ENCODE measurements around the gene RAB3GAP1.
"Not testable (repeated sequence)": the region's sequence is repeated elsewhere in the genome, so short reads cannot be mapped to it uniquely, and the experiment has no call there.

The RAB3GAP1 gene

DNA sequence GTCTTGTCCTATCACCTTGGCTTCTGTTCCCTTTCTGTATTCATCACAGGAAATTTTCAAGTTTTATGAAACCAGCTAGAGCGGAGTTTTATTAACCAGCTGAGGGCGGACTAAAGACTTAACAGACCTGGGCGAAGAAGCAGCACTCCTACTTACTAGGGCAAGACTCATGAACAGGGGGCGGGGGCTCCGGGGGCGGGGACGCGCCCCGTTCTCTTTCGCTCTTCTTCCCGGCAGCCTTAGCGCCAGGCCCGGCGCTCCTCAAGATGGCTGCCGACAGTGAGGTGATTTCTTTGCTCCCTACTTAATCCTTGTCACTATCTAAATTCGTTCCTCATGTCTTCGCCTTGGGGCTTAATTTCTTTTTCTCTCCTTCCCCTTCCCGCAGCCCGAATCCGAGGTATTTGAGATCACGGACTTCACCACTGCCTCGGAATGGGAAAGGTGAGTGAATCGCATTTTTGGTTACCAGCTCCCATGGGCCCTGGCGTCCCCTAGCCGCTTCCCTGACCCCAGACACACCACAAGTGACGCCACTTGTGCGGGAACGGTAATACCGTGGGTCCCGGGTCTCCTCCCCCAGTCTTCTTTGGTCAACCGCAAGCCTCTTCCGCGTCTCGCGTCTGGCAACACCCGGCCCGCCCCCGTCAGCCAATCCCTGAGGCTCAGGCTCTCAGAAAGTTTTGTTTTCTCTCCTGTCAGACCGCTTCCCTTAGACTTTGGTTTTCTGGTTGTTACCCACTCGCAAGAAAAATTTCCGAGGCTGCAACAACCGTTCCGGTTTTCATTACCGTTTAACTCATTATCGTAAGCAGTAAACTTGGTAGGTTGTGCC, at the start of gene RAB3GAP1:
Gene RAB3GAP1 (plus strand): TSS at position 251 of the 835 bp plus-strand sequence. CDS start 16 bp downstream, at position 267.
- DNase-seq (ENCODE audit: low read depth, low spot score), result peak; percentile 73

DNA sequence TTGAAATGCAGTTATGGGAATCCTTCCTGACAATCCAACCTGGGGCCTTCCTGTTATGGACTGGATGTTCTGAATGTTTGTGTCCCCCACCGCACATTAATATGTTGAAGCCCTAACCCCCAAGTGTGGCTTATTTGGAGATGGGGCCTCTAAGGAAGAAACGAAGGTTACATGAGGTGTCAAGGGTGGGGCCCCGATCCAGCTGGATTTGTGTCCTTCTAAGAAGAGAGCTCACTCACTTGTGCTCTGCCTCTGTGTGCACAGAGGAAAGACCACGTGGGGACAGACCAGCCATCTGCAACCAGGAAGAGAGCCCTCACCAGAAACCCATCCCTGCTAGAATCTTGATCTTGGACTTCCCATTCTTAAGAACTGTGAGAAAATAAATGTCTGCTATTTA, 49.3 kb upstream of the RAB3GAP1 start:
- no peak for DNase-seq (ENCODE audit: low read depth, low spot score)

GRCh38 chr2:135004005-135004746, 47.9 kb upstream of the RAB3GAP1 start:
- DNase-seq (ENCODE audit: low read depth, low spot score), result peak; percentile 52

DNA sequence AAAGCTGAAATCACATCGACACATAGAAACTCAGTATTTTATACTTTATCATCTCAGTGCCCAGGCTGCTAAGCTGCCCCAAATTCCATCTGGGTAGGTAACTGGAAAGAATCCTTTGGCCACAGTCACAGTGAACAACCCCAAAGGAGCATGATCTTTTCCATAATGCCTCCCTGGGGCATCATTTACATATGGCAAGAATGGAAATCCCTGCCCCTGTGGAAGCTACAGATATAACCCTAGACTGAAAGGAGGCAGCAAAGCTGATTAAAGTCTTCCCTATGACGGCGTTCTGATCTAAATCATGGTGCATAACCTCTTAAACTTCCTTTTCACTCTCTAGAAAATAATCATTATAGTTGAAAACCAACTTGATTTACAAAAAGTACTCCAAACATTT, 46.3 kb upstream of the RAB3GAP1 start:
- DNase-seq (ENCODE audit: low read depth, low spot score), result no peak

DNA sequence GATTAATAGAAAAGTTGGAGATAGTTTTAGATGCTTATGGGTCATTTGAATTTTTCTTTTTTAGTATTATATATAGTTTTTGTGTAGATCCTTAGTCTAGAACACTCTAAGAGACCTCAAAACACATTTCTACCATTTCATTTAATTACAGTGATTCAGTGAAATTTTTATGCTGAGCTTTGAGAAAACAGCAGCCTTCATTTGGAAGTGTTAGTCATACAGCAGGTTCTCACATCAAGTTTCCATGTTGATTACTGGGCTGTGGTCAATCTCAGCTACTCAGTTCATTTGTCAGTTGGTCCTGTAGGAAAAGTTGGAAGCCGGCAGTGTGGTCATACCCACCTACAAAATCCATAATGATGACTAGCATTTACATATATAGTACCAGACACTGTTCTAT, 42.8 kb upstream of the RAB3GAP1 start:
- DNase-seq (ENCODE audit: low read depth, low spot score), result no peak

DNA sequence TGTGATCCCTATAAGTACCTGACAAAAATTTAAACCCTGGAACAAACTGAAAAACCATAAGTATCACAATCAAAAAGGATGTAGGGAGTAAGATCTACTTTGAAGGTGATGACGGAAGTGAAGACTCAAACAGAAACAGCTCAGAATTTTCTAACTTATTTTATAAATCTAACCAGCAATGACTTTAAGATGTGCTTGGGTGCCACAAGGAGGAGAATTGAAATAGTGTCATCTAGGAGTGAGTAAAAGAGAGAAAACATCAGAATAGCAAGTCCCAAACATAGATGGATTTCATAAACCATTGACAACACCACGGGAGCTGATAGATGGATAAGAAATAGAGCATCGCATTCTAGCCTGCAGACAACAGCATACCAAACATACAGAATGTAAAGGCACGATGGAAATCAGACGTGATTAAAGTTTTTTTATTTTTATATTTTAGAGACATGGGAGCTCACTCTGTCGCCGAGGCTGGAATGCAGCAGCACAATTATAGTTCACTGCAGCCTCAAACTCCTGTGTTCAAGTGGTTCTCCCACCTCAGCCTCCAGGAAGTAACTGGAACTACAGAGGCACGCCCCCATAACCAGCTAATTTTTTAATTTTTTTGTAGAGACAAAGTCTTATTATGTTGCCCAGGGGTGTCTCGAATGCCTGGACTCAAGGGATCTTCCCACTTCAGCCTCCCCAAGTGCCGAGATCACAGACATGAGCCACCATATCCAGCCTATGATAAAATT, 41.7 kb upstream of the RAB3GAP1 start:
- no peak for DNase-seq (ENCODE audit: low read depth, low spot score)

- DNase-seq (ENCODE audit: low read depth, low spot score), result no peak
These were observed 40.5 kb upstream of the RAB3GAP1 start for GRCh38 chr2:135011633-135012032.

DNA sequence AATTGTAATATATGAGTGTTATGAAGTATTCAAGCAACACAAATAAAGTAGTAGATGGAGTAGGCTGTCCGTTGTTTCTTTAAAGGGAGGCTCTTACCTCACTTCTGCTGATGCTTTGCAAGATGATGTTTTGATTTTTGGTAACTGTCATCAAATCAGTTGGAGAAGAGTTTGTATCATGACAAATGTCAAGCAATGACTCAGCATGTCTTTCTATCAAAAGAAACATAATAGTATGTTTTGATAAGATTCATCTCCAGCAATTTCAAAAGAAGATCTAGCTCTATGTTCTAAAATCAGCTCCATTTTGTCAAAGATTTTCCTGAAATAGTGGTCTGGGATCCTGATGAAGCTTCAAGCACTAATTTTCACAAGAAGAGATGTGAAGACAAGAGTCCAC, 30.5 kb upstream of the RAB3GAP1 start:
- no peak for DNase-seq (ENCODE audit: low read depth, low spot score)

- no peak for DNase-seq (ENCODE audit: low read depth, low spot score)
These were observed 28.9 kb upstream of the RAB3GAP1 start for GRCh38 chr2:135022952-135023880.

DNA sequence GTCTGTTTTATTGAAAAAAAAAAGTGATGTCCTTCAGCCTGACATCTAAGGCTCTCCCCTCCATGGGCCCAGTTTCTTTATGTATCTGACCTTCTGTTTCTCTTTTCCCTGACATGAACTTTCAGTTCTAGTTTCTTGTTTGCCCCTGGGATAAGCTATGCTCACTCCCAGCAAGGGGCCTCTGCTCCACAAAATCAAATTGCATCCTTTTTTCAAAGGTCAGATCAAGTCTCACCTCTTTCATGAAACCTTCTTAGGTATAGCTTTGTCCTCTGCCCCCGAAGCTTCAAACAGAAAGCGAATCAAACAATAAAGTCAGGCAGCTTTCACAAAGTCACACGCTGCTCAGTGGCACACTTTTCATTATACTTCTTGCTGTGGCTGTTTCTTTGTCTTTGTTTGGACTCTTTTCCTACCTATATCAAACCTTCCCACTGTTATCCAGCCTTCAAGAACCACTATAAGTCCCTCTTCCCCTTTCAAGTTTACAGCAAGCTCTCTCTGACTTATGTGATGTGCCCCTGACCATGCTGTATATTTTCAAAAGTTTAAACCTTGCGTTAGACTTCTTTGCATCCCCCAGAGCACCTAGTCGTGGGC, 28.1 kb upstream of the RAB3GAP1 start:
- DNase-seq (ENCODE audit: low read depth, low spot score), result no peak

- DNase-seq (ENCODE audit: low read depth, low spot score), result no peak
These were observed 22.5 kb upstream of the RAB3GAP1 start for GRCh38 chr2:135029481-135030134.

- no peak for DNase-seq (ENCODE audit: low read depth, low spot score)
These were observed 21.3 kb upstream of the RAB3GAP1 start for GRCh38 chr2:135030826-135031225.

DNA sequence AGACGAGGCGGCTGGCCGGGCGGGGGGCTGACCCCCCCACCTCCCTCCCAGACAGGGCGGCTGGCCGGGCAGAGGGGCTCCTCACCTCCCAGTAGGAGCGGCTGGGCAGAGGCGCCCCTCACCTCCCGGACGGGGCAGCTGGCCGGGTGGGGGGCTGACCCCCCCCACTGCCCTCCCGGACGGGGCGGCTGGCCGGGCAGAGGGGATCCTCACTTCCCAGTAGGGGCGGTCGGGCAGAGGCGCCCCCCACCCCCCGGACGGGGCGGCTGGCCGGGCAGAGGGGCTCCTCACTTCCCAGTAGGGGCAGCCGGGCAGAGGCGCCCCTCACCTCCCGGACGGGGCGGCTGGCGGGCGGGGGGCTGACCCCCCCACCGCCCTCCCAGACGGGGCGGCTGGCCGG, 18.9 kb upstream of the RAB3GAP1 start:
- DNase-seq (ENCODE audit: low read depth, low spot score), result not testable (repeated sequence)

GRCh38 chr2:135037831-135038230, 14.3 kb upstream of the RAB3GAP1 start:
- DNase-seq (ENCODE audit: low read depth, low spot score), result no peak

DNA sequence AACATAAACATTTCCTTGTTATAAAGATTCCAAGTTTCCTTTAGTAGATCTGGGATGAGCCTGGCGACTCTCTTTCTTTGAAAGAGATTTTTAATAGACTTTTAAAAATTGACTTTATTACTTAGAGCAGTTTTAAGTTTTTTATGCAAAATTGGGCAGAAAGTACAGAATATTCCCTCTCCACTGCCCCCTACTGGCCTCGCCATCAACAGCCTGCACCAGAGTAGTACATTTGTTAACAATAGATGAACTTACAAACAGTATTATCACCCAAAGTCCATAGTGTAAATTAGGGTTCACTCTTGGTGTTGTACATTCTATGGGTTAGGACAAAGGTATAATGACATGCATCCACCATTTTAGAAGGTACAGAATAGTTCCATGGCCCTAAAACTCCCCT, 8.7 kb upstream of the RAB3GAP1 start:
- no peak for DNase-seq (ENCODE audit: low read depth, low spot score)

DNA sequence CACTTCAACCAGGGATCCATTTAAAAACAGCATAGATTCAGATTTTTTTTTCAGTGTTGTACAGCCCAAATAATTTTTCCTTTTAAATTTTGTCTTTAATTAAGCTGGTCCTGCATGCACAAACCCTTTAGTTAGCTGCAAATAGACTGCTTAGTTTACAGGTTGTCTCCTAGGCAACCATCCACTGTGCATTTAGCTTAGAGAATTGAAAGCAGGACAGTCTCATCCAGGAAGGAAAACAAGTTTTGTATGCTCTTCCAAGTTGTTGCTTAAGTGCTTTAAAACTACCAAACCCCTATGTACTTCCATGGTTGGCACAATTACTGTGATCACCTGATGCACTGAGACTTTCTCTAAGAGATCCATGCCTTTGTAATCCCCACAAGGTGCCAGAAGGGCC, 4.8 kb upstream of the RAB3GAP1 start, which contains the start of gene MAP3K19:
Gene MAP3K19 (minus strand): TSS at position 148 of the 400 bp plus-strand sequence. CDS start 22,800 bp downstream, outside the sequence.
- DNase-seq (ENCODE audit: low read depth, low spot score), result no peak

- no peak for DNase-seq (ENCODE audit: low read depth, low spot score)
These were observed 4.0 kb upstream of the RAB3GAP1 start for GRCh38 chr2:135048122-135048521.

- DNase-seq (ENCODE audit: low read depth, low spot score), result no peak
These were observed 2.0 kb upstream of the RAB3GAP1 start for GRCh38 chr2:135050132-135050531.

DNA sequence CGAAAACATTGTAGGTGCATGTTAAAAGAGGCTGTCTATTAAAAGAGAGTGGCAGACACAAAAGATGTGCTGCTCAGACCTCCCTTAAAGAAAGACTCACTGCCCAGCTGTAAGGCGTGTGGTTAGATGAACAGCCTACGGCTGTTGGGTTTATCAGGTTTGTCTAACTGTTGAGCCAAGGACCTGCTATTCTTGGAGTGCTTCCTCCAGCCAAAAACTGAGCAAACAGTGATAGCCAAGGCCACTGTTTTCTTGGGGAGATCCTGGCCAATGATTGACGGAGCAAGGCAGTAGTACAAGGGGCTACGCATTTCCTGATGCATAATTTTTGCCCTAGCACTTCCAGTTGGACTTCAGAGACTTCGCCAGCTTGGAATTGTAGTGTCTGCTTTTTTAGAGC, 1.4 kb upstream of the RAB3GAP1 start:
- DNase-seq (ENCODE audit: low read depth, low spot score), result no peak

DNA sequence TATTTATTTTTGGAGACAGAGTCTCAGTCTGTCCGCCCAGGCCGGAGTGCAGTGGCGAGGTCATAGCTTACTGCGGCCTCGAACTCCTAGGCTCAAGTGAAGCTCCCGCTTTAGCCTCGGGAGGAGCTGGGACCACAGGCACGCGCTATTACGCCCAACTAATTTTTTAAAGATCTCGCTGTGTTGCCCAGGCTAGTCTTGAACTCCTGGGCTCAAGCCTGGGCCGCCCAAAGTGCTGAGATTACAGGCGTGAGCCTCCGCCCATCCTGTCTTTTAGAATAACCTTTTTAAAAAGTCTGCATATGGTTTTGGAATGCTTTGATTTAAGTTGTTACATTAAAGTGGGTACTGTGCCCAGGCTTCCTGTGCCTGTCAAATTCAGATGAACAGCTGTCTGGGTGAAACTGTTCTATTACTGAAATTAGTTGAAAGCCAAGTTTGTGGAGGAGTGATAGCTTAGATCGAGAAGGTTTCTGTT, 944 bp downstream of the RAB3GAP1 start:
- no peak for DNase-seq (ENCODE audit: low read depth, low spot score)
